HG03108 (cell line): ENCODE results near the gene CAMTA1.

Experiments used
- ATAC-seq: cut with Tn5 transposase; IDR thresholded peaks from one replicate; pipeline ENCODE4 v1.9.1; 2021; ENCODE audit warnings: moderate library complexity; ENCODE audit not compliant: unreplicated experiment

CAMTA1 gene

GRCh38 chr1:7716506-7716905, 931.3 kb downstream of the CAMTA1 start:
- no peak for ATAC-seq

DNA sequence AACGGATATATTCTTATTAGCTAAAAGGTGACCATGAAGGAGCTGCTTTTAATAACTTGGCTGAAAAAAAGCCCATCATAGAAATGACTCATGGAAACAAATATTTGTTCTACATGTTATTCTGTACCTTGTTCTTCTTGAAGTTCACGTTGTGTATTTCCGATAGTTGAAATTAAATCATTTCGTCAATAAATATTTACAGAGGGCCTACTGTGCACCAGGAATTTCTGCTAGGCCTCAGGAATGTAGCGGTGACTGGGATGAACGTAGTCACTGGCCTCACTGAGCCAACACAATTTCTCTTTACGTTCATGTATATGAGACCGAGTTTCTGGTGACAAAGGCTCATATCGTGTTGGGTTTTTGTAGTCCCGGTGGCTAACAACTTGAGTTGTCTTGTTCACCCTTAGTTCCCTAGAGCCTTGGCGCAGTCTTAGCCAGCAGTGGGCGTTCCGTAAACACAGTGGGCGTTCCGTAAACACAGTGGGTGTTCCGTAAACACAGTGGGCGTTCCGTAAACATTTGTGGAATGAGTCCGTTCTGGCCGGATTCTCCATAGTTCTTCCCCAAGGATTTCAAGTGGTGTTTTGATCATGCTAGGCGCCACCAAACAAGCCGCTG, 932.6 kb downstream of the CAMTA1 start:
- no peak for ATAC-seq

DNA sequence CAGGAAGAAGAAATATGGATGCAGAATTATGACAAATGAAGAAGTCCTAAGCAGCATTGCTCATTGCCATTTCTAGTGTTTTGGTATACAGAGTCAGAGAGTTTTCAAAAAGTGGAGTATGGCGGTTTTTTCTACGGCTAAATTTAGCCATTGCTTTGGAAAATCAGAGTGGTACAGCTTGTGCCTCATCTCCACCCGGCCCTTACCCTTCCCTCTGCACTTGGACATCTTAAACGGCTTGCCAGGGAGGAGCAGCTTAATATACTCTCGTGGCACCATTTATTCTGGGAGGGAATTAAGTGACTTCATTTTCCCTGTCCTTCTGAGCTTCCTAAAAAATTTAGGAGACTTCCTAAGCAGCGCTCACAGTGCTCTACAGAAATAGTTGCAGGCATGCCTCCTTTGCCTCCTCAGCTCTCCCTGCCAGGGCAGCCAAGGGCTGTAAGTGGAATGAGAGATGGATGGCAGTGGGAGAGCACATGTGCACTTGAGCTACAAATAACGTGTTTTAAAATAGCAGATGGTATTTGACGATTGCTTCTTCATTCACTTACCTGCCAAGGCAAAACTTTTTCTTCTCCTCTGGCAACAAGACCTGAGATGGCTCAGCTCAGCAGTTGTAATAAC, 934.3 kb downstream of the CAMTA1 start:
- ATAC-seq = no peak

DNA sequence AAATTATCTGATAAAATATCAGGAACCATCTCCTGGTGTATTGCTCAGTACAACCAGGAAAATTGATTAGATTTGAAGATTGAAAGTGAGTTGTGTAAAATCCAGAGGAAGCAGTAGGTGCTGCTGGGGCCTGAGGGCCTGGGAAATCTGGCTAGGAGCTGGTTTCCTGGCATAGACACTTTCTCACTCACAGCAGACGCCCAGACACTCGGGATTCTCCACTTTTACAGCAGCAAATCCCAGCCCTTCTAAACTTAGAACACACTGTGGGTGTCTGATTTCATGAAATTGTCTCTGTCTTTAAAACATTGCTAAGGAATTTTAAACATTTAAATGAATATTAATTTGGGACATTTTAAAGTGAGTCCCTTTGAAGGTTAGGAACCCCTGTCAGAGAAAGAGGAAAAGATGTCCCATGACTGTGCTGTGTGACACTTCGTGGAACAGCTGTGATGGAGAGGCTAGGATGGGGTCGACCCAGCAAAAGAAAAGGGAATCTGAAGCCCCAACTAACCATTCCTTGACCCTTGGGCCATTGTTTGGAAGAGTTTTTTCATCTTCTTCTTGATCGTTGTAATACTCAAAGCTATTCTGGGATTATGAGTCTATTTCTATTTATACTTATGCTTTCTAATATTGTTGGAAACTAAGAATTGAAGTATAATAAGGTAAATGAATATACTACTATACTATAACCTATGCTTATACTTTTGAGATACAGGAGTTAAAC, 936.9 kb downstream of the CAMTA1 start:
- ATAC-seq = no peak

GRCh38 chr1:7722670-7723012, 937.4 kb downstream of the CAMTA1 start:
- ATAC-seq = no peak

DNA sequence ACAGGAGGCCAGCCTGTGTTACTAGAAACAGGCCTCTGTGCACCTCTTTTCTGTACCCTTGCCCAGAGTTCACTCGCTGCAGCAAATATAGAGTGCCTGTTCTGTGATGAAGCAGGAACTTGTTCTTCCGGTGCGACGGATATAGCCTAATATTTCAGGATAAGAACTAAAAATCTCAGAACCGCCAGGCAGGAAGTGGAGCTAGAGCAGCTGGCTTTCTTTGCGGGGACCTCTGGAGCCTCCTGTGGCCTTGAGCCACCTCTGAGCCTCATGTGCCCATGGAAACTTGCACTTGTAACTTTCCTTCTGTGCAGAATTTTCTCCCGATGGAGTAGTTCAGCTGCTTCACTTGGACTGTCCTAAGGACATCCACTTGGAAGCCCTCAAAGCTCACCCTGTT, 941.4 kb downstream of the CAMTA1 start:
- no peak for ATAC-seq

- no peak for ATAC-seq
Measured at GRCh38 chr1:7727809-7728471, 942.7 kb downstream of the CAMTA1 start.

- ATAC-seq = no peak
Measured at GRCh38 chr1:7729761-7730160, 944.5 kb downstream of the CAMTA1 start.

- no peak for ATAC-seq
Measured at GRCh38 chr1:7732331-7732730, 947.1 kb downstream of the CAMTA1 start.

- ATAC-seq = no peak
Measured at GRCh38 chr1:7733276-7733675, 948.0 kb downstream of the CAMTA1 start.

DNA sequence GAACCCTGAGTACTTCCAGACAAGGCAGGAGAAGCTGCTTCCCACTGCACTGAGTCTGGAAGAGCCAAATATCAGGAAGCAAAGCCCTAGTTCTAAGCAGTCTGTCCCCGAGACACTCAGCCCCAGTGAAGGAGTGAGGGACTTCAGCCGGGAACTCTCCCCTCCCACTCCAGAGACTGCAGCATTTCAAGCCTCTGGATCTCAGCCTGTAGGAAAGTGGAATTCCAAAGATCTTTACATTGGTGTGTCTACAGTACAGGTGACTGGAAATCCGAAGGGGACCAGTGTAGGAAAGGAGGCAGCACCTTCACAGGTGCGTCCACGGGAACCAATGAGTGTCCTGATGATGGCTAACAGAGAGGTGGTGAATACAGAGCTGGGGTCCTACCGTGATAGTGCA, 952.8 kb downstream of the CAMTA1 start:
- no peak for ATAC-seq

GRCh38 chr1:7743346-7743745, 958.1 kb downstream of the CAMTA1 start:
- no peak for ATAC-seq

GRCh38 chr1:7744882-7745281, 959.6 kb downstream of the CAMTA1 start:
- ATAC-seq = no peak

- ATAC-seq = no peak
Measured at GRCh38 chr1:7745783-7746182, 960.5 kb downstream of the CAMTA1 start.

GRCh38 chr1:7747605-7748004, 962.4 kb downstream of the CAMTA1 start:
- no peak for ATAC-seq

- ATAC-seq = no peak
Measured at GRCh38 chr1:7749126-7749525, 963.9 kb downstream of the CAMTA1 start.

DNA sequence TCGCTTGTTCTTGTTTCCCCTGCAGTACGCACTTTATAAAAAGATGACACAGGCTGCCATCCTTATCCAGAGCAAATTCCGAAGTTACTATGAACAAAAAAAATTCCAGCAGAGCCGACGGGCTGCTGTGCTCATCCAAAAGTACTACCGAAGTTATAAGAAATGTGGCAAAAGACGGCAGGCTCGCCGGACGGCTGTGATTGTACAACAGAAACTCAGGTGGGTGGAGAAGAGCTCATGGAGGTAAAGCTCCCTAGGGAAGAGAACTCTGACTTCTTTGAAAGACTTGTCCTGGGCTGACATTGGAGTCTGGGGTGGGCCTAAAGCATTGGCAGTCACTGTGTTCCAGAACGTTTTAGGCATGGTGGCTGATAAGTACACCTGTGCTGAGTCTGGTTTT, 965.9 kb downstream of the CAMTA1 start:
- no peak for ATAC-seq

DNA sequence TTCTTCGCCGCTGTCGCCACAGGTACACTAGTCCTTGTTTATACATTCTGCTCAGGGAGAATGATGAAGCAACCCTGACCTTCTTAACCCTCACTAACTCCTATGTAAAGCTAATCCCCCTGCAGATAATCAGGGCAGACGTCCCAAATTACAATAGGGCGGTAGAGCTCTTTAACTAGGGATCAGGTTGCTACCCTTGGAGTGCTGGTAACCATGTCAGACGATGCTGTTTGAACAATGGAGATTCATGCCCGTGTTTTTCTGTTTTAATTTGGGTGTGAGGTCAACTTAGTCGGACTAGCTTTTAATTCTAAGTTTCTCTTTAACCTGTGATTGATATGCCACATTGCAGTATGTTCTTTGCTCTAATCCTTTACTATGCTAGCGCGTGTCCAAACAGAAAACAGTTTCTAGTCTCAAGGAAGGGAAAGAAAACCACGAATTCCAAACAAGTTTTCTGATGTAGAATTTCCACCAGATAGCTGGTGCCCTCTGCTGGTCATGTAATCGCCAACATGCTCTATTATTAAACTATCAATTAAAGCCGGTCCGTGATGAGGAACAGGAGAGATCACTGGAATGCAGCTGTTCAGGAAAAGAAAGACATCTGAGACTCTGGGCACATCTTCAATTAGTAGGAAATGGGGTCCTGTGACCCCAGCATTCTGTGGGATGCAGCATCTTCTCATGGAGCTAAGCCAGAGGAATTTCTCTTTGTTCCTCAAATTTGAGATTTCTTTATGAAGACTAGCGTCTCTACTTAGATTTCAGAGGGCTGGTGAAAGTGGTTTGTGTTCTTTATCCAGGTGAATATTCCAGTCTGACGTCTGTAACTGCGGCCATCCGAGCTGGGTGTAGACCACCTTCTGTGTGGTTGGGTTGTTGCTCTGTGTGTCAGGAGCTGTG, 967.5 kb downstream of the CAMTA1 start:
- ATAC-seq = no peak

GRCh38 chr1:7753641-7754040, 968.4 kb downstream of the CAMTA1 start:
- ATAC-seq = no peak

DNA sequence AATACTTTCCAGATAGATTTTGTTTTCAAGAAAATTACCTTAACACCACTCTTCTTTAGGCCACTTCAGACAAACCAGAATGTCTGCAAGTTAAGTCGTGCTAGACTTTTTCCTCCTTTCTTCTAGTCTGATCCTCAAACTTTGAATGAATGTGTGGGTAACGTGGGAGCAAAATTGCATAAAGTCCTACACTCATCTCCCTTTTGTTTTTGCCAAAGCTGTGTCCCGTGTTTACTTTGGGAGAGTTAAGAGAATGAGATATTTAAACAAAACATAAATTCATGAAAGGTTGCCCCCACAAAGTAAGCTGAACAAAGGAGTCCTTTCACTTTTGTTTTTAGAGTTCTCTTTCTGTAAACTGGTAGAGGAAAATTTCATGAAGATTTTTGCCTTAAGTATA, 969.0 kb downstream of the CAMTA1 start:
- ATAC-seq = no peak

DNA sequence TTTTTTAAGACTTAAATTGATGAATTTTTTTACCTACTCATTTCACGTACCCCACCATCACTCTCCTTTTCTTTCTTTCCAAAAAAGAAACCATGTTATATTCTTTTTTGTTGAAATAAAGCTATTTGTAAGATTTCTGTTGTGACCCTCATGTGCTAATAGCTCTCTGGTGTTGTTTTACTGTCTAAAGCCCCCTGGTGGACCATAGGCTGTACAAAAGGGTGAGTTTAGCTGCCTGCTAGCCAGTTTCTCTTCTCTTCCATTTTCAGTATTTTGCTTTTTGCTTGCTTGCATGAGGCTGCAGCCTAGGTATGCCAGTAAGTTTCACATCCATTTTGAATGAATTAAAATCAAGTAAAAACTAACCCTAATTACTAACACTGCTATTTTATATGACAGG, 970.2 kb downstream of the CAMTA1 start:
- no peak for ATAC-seq
